Activated CD4-positive, alpha-beta T cell treated with anti-CD3 and anti-CD28 coated beads, Interleukin-2, amount 50 U/mL, for 48 hours (primary cell): ENCODE measurements around the gene RPF1.
"Not testable (repeated sequence)": the region's sequence is repeated elsewhere in the genome, so short reads cannot be mapped to it uniquely, and the experiment has no call there.

ENCODE experiments used
- DNase-seq, 2 experiments: peaks; one replicate each; pipeline ENCODE4 v3.0.0-alpha.2; 2020

Gene RPF1

DNA sequence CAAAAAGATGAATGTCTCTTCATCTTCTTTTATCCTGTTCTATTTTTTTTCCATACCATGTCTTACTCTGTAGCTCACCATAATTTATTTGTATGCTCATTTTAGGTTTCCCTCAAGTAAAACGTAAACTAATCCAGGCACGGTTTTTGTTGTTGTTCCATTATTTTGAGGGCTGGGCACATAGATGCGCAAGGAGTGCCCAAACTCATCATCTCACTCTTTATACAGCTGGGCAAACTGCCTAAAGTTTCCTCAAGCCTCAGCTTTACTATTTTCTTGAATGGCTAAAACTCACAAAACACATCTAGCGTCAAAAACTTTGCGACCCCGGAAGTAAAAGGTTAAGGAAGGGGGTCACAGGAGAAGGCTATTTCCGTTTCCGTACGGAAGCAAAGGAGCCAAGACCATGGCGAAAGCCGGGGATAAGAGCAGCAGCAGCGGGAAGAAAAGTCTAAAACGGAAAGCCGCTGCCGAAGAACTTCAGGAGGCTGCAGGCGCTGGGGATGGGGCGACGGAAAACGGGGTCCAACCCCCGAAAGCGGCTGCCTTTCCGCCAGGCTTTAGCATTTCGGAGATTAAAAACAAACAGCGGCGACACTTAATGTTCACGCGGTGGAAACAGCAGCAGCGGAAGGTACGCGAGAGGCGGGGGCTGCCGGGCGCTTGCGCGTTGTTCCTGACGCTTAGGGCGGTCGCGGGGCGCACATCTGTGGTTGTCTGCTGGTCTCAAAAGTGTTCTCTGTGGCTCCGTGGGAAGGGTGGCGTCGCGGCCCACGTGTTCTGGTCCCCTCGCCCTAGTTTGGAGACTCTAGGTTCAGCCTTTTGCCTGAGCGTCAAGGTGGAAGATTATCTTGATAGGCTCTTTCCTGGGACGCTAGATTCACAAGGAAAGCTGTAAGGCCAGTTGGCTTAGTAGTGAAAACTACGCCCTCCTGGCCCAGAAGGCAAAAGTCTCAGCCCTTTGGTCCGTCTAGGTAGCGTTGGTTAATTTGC is at the start of gene RPF1:
TSS of gene RPF1 (plus strand) at position 391 of the 993 bp plus-strand sequence. CDS start at position 407, 16 bp downstream.
- DNase-seq = peak; percentile 75 to 79

DNA sequence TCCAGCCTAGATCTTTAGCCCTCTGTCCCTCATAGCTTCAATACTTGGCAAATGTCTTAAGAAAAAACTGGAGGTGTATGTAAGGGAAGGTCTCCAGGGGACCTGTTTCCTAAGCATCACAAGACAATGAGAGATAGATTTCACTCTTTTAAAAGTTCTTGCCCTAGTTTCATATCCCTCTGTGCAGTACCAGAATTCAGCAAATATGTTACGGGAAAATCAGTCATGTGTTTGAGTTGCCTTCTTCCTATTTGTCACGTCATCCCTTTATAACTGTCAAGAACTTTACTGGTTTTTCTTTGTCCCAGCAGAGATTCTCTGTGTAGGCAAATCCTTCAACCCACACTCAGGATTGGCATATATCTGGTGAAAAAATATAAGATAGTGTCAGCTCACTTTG is 48.5 kb upstream of the RPF1 start:
- DNase-seq = no peak

GRCh38 chr1:84433258-84434080 is 45.6 kb upstream of the RPF1 start:
- peak; percentile 23 to 54 for DNase-seq

DNA sequence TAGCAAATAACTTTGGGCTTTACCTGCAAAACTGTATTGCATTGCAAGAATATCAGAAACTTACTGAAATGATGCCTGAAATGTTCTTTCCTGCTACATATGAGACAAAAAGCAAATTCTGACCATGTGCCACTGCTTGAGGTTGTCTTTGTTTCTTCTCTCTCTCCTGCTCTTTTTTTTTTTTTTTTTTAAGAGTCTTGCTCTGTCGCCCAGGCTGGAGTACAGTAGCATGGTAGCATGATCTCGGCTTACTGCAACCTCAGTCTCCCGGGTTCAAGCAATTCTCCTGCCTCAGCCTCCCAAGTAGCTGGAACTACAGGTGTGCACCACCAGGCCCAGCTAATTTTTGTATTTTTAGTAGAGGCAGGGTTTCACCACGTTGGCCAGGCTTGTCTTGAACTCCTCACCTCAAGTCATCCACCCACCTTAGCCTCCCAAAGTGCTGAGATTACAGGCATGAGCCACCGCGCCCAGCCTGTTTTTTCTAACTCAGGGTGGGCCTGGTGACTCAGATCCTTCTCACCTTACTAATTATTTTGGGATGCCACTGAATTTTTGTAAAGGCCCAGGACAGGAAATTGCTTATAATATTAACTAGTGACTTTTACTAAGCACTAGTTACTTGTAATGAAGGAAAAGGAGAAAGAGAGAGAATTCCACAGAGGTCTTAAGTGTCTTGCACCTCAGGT is 44.8 kb upstream of the RPF1 start:
- DNase-seq = peak in 1 of 2 experiments; percentile 5

- no peak for DNase-seq
Measured at GRCh38 chr1:84434801-84435549, 44.1 kb upstream of the RPF1 start.

DNA sequence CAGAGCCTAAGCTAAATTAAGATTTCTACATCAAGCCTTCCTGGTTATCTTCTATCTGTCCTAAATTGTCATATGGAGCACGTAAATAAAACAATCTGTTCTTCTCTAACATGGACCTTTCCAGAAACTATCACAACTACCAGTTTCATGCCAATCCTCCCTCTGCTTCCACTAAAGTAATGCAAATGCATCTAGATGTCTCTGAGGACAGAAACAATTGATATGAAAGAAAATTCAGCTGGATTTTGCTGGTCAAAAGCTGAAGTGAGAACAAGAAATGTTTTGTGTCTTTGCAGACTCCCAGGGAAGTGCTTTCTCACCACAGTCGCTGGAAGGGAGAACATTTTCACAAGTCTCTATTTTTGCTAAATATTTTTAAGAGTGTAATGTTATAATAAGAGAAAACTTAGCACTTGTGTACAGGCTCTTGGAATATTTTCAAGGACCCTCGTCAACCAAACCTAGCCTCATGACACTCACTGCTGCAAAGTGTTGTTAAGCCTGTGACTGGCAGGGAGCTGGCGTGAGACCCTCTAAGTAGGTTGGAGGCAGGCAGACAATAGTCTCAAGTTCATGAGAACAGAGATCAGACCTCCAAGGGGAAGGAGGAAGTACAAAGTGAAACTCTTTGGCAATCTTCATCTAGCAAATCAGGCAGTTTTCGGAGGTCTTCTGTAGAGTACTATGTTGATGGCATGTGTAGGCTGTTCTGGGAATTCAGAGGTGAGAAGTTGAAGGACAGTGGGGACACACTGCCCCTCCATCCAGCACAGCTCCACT is 42.0 kb upstream of the RPF1 start:
- DNase-seq = no peak

DNA sequence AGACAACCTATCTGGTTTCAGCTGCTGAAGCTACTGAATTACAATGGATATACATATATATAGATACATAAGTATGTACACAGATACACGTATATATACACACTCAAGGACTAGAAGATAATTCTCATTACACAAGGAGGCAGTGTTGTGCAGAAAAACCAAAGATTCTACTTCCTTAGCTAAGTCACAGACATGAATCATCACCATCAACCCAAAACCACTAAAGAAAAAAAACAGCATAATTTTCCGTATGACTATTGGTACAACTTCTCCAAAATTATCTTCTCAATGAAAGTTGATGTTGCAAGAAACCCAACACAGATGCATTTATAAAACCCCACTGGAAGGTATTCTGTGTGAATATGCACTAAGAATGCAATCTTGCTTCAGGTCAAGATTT is 36.8 kb upstream of the RPF1 start:
- DNase-seq = no peak

DNA sequence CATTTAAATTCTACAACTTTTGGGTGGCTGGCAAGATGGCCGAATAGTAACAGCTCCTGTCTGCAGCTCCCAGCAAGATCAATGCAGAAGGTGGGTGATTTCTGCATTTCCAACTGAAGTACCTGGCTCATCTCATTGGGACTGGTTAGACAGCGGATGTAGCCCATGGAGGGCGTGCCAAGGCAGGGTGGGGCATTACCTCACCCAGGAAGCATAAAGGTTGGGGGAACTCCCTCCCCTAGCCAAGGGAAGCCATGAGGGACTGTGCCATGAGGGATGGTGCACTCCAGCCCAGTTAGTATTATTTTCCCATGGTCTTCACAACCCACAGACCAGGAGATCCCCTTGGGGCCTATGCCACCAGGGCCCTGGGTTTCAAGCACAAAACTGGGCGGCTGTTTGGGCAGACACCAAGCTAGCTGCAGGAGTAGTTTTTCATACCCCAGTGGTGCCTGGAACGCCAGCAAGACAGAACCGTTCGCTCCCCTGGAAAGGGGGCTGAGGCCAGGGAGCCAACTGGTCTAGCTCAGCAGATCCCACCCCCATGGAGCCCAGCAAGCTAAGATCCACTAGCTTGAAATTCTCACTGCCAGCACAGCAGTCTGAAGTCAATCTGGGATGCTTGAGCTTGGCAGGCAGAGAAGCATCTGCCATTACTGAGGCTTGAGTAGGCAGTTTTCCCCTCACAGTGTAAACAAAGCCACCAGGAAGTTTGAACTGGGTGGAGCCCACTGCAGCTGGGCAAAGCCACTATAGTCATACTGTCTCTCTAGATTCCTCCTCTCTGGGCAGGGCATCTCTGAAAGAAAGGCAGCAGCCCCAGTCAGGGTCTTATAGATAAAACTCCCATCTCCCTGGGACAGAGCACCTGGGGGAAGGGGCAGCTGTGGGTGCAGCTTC is 36.1 kb upstream of the RPF1 start:
- DNase-seq = peak; percentile 24 to 40

DNA sequence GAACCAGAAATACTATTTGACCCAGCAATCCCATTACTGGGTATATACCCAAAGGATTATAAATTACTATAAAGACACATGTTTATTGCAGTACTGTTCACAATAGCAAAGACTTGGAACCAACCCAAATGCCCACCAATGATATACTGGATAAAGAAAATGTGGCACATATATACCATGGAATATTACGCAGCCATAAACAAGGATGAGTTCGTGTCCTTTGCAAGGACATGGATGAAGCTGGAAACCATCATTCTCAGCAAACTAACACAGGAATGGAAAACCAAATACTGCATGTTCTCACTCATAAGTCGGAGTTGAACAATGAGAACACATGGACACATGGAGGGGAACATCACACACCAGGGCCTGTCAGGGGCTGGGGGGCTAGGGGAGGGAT is 30.4 kb upstream of the RPF1 start:
- not testable (repeated sequence) for DNase-seq

- DNase-seq = no peak
Measured at GRCh38 chr1:84450910-84451309, 28.2 kb upstream of the RPF1 start.

GRCh38 chr1:84452436-84452835 is 26.6 kb upstream of the RPF1 start:
- no peak for DNase-seq

- no peak for DNase-seq
Measured at GRCh38 chr1:84462118-84462517, 16.9 kb upstream of the RPF1 start.

- DNase-seq = no peak
Measured at GRCh38 chr1:84467298-84467697, 11.8 kb upstream of the RPF1 start.

- no peak for DNase-seq
Measured at GRCh38 chr1:84476225-84476624, 2.8 kb upstream of the RPF1 start.

- DNase-seq = no peak
Measured at GRCh38 chr1:84479998-84480397, 932 bp downstream of the RPF1 start.

DNA sequence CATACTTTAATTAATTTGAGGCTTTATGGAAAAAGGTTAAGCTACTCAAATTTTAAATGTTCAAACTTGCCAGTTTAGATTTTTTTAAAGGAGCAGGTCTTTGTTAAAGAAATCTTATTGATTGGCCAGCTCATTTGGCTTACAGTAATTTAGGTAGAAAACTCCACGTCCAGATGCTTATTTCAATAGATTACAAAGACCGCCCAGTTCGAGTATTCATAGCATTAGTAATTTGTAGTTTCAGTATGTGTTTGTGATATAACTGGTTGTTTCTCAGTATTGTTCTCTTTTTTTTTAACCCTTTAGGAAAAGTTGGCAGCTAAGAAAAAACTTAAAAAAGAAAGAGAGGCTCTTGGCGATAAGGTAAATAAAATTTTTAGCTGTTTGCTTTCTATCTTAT is 1.6 kb downstream of the RPF1 start:
- DNase-seq = no peak

DNA sequence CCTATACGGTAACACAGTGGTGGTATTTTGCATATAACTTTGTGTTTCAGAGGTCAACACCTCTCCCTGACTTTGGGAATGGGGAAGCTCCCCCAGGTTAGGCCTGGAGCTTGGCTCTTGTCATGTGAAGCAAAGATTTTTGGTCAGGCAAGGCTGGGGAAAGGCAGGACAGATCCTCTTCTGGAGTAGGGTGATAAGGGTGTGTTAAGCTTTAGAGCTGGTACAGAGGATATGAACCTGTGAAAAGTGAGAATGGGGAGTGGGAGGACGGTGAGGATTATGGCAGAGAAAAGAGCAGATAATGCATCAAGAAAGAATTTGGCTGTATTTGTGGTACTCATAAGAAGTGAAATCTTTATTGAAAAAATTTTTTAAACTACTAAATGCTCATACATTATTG is 2.3 kb downstream of the RPF1 start:
- DNase-seq = no peak

DNA sequence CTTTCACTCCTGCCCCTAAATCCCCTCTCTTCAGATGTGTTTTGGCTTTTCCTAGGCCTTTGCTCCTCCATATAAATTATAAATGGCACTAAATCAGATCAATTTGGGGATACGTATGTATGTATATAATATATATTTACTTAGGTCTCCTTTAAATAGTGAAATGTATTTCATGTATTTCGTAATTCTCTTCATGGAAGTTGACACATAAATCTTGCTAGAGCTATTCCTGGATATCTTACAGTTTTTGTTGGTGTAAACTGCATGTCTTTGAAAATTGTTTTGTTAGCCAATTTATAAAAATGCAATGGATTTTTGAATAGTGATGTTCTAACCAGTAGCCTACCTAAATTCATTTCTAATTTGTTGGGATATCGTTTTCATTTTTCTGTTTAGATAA is 9.0 kb downstream of the RPF1 start:
- no peak for DNase-seq

GRCh38 chr1:84489766-84490165 is 10.7 kb downstream of the RPF1 start:
- no peak for DNase-seq

- no peak for DNase-seq
Measured at GRCh38 chr1:84492726-84493125, 13.7 kb downstream of the RPF1 start.
